ENCODE results near the gene DROSHA. TPM values are rescaled to one million over a fixed set of nuclear protein-coding genes. Genes with fewer than 3 reads are reported as not detected.

DROSHA gene
- total RNA-seq, 1 experiment from 2014 or later = 73.5 TPM

DNA sequence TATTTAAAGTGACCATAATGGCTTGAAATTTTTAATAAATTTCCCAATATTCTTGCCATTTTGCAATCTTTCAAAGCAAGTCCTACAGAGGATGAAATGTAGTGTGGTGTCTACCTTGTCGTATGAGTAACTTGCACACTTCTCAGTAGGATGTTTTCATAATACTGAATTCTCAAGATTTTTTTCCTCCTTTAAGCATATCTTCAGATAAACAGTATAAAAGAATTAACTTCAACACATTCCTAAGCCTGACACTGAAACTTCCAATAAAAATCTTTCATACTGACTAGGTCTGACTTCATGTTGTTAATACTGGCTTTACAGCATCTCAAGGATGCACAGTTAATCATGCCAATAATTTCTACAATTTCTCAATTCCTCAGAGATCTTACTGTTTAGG lies 62.0 kb downstream of the DROSHA start:
- Histone ChIP-seq H3K27ac (ENCODE audit: low read depth, low read length) (no peak overlapping the region), H3K9me3 (ENCODE audit: control insufficient read depth in 1 of 2, insufficient read depth in 1 of 2, low read depth in 1 of 2, low read length in 2 of 2) (no peaks in the 10 kb centered on the region), H3K4me2 (ENCODE audit: low read length) (no peak overlapping the region), H3K4me1 (ENCODE audit: control insufficient read depth in 1 of 2, insufficient read depth in 2 of 2, low read length in 2 of 2) (no peaks in the 10 kb centered on the region), H3K36me3 (ENCODE audit: control insufficient read depth in 1 of 2, insufficient read depth in 2 of 2, low read length in 2 of 2) (peaks cover 14 to 15% of the 10 kb centered on the region in 2 experiments; a peak in 3 of 4 replicates), H3K79me2 (ENCODE audit: insufficient read depth, low read length) (no peaks in the 10 kb centered on the region), H3K27me3 (ENCODE audit: insufficient read depth, low read length) (no peaks in the 10 kb centered on the region), H2AFZ (ENCODE audit: low read depth, low read length, poor library complexity, severe bottlenecking) (no peak overlapping the region), H3K9me2 (ENCODE audit: insufficient read depth) (no peaks in the 10 kb centered on the region), H3K4me3 (replicated peaks in 1 of 2; ENCODE audit: low read depth in 1 of 2, low read length in 2 of 2) (no peak overlapping the region), H4K20me1 (ENCODE audit: insufficient read depth) (no peaks in the 10 kb centered on the region), H3K9ac (ENCODE audit: low read length) (no peak overlapping the region)
- POLR2A ChIA-PET = no interaction called here
- ATAC-seq (no peak), DNase-seq (ENCODE audit: low read depth, low spot score) (no peak)
- no peak for TF ChIP-seq POLR2A (IDR thresholded peaks at IDR 0.05; ENCODE audit: borderline replicate concordance, extremely low read depth, insufficient read depth, insufficient read length)
- TF ChIP-seq EZH2 (IDR thresholded peaks at IDR 0.05) = no peak
- TF ChIP-seq RAD21 (IDR thresholded peaks at IDR 0.05; ENCODE audit: low read depth) = no peak
- TF ChIP-seq FOSL1 (IDR thresholded peaks at IDR 0.05; ENCODE audit: low read depth) = no peak
- TF ChIP-seq EGR1 (IDR thresholded peaks at IDR 0.05; ENCODE audit: low read depth) = no peak
- TF ChIP-seq, protein P1, sequence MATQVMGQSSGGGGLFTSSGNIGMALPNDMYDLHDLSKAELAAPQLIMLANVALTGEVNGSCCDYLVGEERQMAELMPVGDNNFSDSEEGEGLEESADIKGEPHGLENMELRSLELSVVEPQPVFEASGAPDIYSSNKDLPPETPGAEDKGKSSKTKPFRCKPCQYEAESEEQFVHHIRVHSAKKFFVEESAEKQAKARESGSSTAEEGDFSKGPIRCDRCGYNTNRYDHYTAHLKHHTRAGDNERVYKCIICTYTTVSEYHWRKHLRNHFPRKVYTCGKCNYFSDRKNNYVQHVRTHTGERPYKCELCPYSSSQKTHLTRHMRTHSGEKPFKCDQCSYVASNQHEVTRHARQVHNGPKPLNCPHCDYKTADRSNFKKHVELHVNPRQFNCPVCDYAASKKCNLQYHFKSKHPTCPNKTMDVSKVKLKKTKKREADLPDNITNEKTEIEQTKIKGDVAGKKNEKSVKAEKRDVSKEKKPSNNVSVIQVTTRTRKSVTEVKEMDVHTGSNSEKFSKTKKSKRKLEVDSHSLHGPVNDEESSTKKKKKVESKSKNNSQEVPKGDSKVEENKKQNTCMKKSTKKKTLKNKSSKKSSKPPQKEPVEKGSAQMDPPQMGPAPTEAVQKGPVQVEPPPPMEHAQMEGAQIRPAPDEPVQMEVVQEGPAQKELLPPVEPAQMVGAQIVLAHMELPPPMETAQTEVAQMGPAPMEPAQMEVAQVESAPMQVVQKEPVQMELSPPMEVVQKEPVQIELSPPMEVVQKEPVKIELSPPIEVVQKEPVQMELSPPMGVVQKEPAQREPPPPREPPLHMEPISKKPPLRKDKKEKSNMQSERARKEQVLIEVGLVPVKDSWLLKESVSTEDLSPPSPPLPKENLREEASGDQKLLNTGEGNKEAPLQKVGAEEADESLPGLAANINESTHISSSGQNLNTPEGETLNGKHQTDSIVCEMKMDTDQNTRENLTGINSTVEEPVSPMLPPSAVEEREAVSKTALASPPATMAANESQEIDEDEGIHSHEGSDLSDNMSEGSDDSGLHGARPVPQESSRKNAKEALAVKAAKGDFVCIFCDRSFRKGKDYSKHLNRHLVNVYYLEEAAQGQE (IDR thresholded peaks at IDR 0.05; ENCODE audit: low read depth) = no peak
- no peak for TF ChIP-seq POLR2AphosphoS5 (IDR thresholded peaks at IDR 0.05; ENCODE audit: low read depth, low read length)
- TF ChIP-seq, protein P2, sequence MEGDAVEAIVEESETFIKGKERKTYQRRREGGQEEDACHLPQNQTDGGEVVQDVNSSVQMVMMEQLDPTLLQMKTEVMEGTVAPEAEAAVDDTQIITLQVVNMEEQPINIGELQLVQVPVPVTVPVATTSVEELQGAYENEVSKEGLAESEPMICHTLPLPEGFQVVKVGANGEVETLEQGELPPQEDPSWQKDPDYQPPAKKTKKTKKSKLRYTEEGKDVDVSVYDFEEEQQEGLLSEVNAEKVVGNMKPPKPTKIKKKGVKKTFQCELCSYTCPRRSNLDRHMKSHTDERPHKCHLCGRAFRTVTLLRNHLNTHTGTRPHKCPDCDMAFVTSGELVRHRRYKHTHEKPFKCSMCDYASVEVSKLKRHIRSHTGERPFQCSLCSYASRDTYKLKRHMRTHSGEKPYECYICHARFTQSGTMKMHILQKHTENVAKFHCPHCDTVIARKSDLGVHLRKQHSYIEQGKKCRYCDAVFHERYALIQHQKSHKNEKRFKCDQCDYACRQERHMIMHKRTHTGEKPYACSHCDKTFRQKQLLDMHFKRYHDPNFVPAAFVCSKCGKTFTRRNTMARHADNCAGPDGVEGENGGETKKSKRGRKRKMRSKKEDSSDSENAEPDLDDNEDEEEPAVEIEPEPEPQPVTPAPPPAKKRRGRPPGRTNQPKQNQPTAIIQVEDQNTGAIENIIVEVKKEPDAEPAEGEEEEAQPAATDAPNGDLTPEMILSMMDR (IDR thresholded peaks at IDR 0.05 in 2 of 3, conservative IDR thresholded peaks at IDR 0.05 in 1 of 3; ENCODE audit: borderline replicate concordance in 1 of 3, insufficient read depth in 1 of 3, low read depth in 2 of 3, low read length in 2 of 3) = no peak
- TF ChIP-seq, protein P3, sequence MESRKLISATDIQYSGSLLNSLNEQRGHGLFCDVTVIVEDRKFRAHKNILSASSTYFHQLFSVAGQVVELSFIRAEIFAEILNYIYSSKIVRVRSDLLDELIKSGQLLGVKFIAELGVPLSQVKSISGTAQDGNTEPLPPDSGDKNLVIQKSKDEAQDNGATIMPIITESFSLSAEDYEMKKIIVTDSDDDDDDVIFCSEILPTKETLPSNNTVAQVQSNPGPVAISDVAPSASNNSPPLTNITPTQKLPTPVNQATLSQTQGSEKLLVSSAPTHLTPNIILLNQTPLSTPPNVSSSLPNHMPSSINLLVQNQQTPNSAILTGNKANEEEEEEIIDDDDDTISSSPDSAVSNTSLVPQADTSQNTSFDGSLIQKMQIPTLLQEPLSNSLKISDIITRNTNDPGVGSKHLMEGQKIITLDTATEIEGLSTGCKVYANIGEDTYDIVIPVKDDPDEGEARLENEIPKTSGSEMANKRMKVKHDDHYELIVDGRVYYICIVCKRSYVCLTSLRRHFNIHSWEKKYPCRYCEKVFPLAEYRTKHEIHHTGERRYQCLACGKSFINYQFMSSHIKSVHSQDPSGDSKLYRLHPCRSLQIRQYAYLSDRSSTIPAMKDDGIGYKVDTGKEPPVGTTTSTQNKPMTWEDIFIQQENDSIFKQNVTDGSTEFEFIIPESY (IDR thresholded peaks at IDR 0.05; ENCODE audit: extremely low read depth, insufficient replicate concordance, low read length) = no peak
- TF ChIP-seq EZH2phosphoT487 (IDR thresholded peaks at IDR 0.05; ENCODE audit: borderline replicate concordance) = no peak
- TF ChIP-seq, protein P4, sequence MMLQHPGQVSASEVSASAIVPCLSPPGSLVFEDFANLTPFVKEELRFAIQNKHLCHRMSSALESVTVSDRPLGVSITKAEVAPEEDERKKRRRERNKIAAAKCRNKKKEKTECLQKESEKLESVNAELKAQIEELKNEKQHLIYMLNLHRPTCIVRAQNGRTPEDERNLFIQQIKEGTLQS (IDR thresholded peaks at IDR 0.05) = no peak
- TF ChIP-seq ELF1 (IDR thresholded peaks at IDR 0.05; ENCODE audit: borderline replicate concordance, low read depth) = no peak
- no peak for TF ChIP-seq TCF7L2 (IDR thresholded peaks at IDR 0.05; ENCODE audit: borderline replicate concordance, extremely low read depth, insufficient read depth, insufficient read length)
- no peak for TF ChIP-seq ZFX (IDR thresholded peaks at IDR 0.05)
- no peak for TF ChIP-seq SRF (IDR thresholded peaks at IDR 0.05; ENCODE audit: low read depth)
- no peak for TF ChIP-seq ZNF274 (IDR thresholded peaks at IDR 0.05; ENCODE audit: low read depth, low read length)
- TF ChIP-seq YY1 (IDR thresholded peaks at IDR 0.05; ENCODE audit: extremely low read depth, insufficient replicate concordance, low read depth, low read length) = no peak
- TF ChIP-seq CEBPB (IDR thresholded peaks at IDR 0.05; ENCODE audit: low read depth) = no peak
- TF ChIP-seq CBX3 (IDR thresholded peaks at IDR 0.05; ENCODE audit: low read depth) = no peak
- intact Hi-C loops (cut with micrococcal nuclease) = no loop called here
- RAD21 ChIA-PET (ENCODE audit: low non-redundant PET in 1 of 2, low total read pairs in 2 of 2, uncharacterized antibody in 2 of 2, unreplicated experiment in 2 of 2) = no interaction called here
- BruUV-seq (replicated peaks) = no TSS peak
- CTCF ChIA-PET = no interaction called here
